OCI-M2 (cell line): ENCODE measurements around the gene LBX1.

Source experiments
- DNase-seq: peaks from one replicate; lab custom pipeline; 2025; ENCODE audit not compliant: unreplicated experiment; lab: John Stamatoyannopoulos, UW

Gene LBX1

GRCh38 chr10:101244321-101245050 lies 15.2 kb upstream of the LBX1 start:
- DNase-seq = no peak

DNA sequence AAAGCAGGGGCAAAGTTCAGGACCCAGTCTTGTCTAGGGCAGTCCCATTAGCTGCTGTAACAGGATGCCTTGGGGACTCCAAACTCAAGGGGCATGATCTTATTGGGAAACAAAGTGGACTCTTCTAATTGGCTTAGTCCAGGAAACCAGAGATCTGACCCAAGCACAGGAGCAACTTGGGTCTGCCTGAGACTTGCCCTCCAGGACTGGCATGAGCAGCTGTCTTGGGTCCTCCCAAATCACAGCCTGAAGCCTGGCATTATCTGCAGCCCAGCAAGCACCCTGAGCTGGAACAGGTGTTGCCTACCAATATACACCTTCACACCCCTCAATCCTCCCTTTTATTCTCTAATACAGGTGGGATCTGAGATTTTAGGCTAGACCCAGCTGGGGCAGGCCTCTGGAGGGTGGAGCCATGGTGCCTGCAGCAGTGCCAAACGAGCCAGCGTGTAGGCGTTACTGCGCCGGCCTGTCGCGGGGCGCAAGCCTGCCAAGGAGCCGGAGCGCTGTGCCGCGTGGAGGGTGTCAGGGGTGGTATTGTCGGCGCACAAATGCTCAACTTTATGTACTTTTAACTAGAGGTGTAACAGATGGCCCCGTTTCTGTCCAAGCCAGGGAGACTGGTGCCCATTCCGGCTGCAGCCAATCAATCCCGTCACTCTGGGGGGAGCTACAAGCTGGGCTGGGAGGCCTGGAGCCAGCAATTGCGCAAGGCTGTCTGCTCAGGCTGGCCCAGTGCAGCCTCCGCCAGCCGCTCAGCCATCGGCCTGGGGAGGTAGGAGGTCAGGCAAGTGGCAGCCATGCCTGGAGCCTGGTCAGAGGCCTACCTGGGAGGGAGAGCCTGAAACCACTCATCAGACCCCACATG lies 12.8 kb upstream of the LBX1 start:
- DNase-seq = no peak

GRCh38 chr10:101238732-101239105 lies 9.5 kb upstream of the LBX1 start:
- DNase-seq = no peak

- no peak for DNase-seq
Measured at GRCh38 chr10:101237982-101238731, 8.9 kb upstream of the LBX1 start.

- no peak for DNase-seq
Measured at GRCh38 chr10:101237081-101237981, 8.1 kb upstream of the LBX1 start.

GRCh38 chr10:101236376-101237080 lies 7.3 kb upstream of the LBX1 start:
- DNase-seq = no peak

GRCh38 chr10:101235766-101236165 lies 6.5 kb upstream of the LBX1 start:
- DNase-seq = no peak

- DNase-seq = no peak
Measured at GRCh38 chr10:101234333-101234732, 5.1 kb upstream of the LBX1 start.

DNA sequence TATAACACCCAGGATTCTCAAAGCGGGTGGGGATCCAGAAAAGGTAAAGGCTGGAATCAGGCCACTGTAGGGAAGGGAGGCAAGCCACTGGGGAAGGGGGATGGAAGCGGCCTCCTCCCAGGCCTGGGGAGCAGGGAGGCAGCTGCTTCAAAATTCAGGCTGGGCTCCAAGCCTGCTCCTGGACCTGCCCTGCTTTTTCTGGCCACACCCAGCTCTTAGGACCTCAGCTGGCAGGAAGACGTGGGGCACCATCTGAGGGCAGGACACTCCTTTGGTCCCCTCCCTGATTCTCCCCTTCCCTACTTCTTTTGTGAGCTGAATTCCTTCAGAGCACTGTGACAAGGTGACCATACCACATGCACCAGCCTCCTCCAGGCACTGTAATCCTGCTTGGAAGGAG lies 4.6 kb upstream of the LBX1 start:
- DNase-seq = no peak

- DNase-seq = no peak
Measured at GRCh38 chr10:101233443-101233842, 4.2 kb upstream of the LBX1 start.

DNA sequence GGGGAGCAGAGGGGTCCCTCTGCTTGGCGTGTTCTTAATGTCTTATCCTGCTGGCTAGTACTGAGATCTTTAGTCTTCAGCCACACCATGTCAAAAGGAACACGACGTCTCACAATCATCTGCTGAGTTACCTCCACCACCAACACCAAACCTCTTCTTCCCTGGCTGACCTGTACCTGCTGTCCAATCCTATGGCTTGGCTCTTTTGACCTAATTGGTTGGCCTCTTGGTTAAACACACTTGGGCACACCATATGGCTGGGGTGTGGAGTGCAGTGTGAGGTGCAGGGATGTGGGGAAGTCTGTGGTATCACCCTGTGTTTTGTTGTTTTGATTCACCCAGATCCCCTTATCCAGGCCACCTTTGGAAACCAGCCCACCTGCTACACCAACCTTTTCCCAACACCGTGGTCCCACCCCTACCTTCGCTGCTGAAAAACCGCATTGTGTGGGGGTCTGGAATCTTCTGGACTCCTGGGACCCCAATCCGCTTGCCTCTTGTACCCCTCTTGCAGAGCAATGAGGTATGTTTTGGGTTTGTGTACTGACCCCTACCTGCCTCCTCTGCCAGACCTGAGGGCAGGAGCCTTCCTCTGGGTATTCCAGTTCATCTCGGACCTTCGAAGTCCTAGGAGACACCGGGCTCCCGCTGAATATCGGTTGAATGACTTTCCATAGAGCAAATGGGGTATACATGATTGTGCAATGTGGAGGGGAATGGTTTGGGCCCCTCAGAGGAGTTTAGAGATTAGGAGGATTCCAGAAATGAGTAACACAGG lies 2.8 kb upstream of the LBX1 start:
- no peak for DNase-seq

GRCh38 chr10:101231092-101231491 lies 1.8 kb upstream of the LBX1 start:
- no peak for DNase-seq

- no peak for DNase-seq
Measured at GRCh38 chr10:101230183-101230917, 1.1 kb upstream of the LBX1 start.

GRCh38 chr10:101228966-101229265 lies 347 bp downstream of the LBX1 start:
- no peak for DNase-seq

DNA sequence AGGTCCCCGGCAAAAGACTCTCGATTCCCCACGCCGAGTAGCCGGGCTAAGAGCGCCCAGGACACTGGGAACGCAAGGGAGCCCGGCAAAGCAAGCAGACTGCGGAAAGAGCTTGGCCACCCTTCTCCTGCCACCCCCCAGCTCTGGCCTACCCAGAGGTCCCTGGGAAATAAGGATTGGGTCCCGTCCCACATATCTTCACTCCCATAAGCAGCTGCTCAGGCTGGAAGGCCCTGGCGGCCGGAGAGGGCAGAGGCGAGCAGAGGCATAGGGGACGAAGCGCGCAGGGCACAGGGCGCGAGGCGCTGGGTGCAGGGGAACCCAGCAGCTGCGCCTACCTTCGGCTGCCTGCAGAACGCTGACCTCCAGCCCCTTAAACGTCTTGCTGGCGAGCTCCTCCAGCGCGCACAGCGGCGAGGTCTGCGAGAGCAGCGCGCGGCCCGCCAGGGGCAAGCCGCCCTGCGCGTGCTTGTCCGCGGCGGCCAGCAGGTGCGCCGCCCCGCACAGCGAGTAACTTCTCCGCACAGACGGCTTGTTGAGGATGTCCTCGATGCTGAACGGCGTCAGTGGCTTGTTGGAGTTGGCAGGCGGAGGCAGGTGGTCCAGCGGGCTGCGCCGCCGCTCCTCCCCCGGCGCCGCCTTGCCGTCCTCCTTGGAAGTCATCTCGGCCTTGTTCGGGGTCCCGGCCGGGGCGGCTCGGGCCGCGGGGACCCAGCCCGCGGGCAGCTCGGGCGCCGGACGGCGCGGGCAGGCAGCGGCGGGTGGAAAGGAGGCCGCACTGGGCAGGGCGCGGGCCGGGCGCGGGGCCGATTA lies 904 bp downstream of the LBX1 start:
- no peak for DNase-seq

DNA sequence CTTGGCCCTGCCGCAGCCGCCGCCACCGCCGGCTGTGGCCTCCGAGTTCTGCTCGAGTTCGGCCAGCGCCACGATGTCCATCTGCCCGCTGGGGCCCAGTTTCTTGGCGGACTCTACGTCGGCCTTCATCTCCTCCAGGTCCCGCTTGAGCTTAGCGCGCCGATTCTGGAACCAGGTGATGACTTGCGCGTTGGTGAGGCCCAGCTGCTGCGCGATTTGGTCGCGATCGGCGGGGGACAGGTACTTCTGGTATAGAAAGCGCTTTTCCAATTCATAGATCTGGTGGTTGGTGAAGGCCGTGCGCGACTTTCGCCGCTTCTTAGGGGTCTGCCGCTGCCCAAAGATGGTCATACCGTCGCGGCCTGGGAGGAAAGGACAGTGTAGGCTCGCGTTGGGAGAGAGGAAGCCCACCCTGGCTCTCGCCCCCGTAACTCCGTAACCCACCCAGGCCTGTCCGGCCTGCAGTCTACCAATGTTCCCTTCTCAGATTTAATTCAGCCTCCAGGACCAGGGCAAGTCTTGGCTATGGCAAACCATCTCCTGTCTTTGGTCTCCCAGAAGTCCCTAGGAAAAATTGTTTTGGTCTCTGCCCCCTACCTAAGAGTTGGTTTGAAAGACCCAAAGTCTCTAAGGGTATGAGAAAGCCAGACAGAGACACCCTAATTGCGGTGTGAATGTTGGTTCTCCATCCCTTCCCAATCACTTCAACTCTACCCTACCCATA lies 1.7 kb downstream of the LBX1 start:
- no peak for DNase-seq
